Measurements from ENCODE around the gene SIL1.
"Not testable (repeated sequence)": the region's sequence is repeated elsewhere in the genome, so short reads cannot be mapped to it uniquely, and the experiment has no call there.

The SIL1 gene

DNA sequence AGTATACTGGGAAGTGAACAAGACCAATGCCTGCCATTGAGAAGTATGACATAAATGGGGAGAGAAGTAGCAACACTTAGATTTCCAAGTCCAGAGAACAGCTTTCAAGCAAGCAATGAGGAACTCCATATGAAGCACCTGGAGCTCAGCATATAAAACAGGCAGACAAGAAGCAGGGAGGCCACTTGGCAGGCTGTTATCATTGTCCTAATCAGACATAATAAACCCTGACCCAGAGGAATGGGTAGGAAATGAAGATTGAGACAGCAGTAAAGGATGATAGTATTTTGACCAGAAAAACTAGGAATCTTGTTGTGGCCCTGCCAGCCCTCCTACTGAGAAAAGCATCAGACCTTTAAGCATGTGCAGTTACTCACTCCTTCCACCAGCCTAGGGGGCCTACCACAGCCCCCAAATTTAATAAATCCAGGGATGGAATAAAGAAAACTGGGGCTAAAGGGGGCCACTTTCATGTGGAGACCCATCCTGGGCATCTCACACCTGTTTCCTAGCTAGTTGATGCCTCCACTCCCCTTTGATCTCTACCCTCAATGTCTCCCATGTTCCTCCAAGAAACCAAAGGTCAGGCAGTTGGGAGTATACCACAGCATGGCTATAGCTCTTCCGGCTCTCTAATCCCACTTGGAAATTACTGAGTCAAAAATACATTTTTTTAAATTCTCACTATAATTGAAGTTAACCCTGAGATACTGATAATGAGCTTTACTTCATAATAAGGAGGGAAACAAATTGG lies 135.1 kb downstream of the SIL1 start:
- no peak for DNase-seq

DNA sequence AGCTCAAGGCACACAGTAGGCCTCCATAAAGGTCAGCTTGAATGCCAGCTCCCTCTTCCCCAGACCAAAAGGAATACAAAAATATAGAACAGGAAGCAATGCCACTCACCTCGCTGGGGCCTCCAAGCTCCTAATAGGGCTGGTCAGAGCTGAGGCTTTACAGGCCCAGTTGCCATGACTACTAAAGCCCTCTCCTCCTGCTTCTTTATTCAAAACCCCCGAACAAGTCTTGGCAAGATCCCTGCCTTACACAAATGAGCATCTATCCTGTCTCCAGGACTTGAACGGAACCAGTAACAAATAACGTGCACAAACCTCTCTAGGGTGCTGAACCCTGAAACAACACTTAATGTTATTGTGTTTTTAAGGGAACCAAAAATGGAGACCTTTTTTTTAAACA lies 136.3 kb downstream of the SIL1 start:
- peak; percentile 20 for DNase-seq

DNA sequence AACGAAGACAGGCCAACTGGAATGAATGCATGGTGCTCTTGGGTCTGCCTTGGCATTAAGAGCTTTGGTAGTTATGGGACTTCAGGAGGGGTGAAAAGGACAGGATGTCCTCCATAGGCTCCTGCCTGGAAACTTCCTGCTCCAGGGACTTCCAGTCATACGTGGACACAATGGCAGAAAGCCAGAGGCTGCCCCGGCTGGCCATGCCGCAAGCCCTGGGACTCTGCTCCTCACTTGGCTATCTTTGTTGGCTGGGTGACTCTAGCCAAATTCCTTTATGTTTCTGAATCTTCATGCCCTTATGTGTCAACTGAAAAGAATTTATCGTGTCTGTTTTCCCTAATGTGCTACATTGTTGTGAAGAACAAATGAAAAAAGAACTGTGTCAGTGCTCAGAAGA lies 136.9 kb downstream of the SIL1 start:
- peak; percentile 86 for DNase-seq

DNA sequence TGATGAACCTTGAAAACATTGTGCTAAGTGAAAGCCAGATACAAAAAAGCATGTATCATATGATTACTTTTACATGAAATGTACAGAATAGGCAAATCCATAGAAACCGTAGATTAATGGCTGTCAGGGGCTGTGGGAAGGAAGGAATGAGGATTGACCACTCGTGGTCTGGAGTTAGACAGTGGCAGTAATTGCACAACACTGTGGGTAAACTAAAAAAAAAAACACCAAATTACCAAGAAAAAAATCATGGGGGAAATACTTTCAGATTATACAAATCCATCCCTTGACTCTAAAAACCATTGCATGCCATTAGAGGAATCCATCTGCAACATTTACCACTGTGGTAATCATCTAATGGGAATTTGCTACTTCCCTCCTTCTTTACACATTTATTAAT lies 140.0 kb downstream of the SIL1 start:
- peak; percentile 87 for DNase-seq

DNA sequence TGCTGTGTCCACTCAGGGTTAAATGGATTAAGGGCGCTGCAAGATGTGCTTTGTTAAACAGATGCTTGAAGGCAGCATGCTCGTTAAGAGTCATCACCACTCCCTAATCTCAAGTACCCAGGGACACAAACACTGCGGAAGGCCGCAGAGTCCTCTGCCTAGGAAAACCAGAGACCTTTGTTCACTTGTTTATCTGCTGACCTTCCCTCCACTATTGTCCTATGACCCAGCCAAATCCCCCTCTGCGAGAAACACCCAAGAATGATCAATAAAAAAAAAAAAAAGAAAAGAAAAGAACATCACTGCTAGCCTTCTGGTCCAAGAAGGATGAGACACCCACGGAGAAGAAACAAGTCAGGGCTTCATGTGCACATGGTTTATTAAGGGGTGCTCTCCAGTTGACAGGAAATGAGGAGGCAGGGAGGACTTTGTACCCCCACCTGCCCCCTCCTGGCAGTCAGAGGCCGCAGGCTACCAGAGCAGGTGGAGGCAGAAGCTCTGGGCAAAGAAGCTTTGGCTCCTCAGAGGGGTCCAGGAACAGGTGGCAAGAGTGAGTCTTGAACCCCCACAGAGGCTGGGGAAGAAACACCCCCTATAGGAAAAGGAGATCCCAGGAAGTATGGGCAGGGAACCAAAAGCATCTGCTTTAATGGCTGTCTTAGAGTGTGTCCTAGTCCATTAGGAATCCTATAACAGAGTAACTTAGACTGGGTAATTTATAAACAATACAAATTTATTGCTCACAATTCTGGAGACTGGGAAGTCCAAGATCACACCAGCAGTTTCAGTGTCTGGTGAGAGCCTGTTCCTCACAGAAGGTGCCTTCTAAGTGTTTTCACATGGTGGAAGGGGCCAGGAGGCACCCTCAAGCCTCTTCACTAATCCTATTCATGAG lies 140.9 kb downstream of the SIL1 start:
- not testable (repeated sequence) for DNase-seq

DNA sequence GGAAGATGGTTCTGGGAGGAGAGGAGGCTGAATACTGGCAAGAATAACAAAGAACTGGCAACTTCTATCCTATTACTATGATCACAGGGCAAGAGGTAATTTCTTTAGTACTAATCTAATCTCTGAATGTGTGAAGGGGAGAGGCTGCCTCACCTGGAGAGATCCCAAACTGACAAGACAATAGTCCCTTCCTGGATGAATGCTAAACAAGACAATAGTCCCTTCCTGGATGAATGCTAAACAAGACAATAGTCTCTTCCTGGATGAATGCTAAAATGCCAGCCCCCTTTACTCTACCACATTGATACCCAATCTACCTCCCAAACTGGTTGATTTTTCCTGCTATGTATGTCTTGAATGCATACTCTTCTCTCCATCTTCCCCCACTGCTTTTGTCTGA lies 145.2 kb downstream of the SIL1 start:
- no peak for DNase-seq

DNA sequence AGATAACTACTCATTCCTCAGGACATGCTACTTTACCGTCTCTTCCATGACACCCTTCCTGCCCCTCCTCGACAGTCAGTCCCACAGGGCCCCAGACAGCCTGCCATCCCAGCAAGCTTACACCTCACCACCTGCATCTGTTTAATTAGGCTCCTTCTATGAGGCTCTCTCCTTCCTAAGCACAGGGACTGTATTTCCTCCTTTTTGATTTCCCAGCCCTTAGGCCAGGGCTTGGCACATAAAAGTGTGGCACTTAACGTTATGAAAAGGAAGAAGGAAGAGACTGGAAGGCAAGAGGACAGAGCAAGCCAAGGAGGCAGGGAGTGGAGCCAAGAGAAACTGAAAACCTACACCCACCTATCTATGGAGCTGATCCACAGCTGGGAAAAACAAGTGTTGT lies 146.8 kb downstream of the SIL1 start:
- no peak for DNase-seq

DNA sequence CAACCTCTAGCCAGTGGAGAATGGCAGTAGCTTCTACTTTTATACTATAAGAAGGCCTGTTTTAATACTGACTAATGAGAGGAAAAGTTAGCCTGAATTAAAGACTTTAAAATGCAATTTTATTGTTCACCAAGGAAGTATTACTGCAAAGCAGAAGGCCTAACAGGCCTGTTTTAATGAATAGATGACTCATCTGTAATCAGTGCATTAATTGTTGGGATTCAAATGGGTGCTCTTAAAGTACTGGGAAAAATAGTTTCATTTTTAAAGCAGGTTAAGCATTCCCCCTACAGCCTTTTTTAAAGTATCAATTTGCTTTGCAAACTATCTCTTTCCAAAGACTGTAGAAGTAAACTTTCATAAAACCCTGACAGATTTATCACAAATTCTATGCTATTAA lies 147.7 kb downstream of the SIL1 start:
- no peak for DNase-seq

DNA sequence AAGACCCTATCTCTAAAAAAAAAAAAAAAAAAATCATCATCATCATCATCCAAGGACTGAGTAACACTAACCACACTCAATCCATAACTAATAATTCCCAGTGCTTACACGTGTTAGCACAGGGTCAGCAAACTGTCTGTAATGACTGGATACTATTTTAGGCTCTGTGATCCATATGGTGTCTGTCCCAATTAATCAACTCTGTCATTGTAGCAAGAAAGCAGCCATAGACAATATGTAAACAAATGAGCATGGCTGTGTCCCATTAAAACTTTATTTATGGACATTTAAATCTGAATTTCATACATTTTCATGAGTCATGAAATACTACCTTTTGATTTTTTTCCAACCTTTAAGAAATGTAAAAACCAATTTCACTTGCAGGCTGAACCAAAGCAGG lies 148.4 kb downstream of the SIL1 start:
- DNase-seq = no peak

DNA sequence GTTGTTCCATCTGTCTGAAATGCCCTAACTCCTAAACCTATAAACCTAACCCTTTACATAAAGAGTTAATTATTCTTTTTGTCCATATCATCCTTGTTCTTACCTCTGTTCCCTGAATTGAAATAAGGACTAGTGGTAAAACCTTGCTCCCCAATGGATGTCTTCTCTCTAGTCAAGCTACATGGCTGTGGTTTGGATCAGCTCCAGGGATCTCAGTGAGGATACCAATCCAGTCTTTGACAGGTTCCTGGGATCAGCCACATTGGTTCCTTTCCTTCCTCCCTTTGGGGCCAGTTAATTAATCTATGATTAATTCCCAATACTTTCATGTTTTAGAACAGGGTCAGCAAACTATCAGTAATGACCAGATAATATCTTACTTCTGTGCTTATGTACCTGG lies 151.6 kb downstream of the SIL1 start:
- peak; percentile 41 for DNase-seq

DNA sequence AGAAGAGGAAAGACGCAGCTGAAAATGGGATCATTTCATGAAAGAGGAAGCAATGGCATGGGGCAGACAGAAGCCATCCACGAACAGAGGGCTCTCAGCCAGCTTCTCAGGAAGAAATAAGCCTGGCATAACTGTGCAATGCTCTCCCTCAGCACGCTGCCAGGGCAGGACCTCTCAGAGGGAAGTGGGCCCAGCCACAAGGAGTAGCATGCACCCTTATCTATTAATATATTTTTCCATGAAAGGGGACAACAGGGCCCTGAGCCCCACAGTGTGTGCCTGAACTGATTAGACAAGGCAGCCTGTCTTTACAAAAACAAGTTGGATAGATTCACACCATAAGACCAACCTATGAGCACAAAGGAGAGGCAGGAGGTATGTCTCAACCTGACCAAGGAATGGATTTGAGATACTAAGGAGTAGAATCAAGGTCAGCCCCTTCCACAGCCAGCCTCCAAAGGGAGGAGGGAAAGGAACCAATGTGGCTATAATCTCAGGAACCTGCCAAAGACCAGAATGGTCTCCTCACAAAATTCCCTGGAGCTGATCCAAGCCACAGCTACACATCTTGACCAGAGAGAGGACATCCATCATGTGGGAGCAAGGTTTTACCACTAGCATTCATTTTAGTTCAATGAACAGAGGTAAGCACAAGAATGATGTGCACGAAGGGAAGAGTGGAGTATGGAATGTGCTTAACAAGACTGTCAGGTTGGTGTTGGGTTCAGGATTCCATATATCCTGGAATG lies 154.8 kb downstream of the SIL1 start:
- DNase-seq = peak; percentile 41

DNA sequence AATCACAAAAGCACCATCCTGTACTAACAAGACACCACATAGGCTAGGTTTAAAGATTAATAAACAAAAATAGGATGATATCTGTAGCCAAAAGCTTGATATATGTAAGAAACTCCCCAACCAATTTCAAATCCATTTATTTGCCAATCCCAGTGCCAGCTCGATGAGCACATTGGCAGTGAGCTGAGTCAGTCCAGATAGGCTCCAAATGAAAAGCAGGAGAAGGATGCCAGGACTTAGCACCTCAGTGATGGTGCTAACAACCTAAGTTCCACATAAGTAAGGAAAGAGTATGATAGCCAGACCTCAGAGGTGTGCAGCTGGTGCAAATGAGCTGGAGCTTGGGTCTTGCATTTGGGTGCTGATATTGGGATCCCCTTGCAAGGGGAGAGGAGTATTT lies 158.1 kb downstream of the SIL1 start:
- DNase-seq = no peak

DNA sequence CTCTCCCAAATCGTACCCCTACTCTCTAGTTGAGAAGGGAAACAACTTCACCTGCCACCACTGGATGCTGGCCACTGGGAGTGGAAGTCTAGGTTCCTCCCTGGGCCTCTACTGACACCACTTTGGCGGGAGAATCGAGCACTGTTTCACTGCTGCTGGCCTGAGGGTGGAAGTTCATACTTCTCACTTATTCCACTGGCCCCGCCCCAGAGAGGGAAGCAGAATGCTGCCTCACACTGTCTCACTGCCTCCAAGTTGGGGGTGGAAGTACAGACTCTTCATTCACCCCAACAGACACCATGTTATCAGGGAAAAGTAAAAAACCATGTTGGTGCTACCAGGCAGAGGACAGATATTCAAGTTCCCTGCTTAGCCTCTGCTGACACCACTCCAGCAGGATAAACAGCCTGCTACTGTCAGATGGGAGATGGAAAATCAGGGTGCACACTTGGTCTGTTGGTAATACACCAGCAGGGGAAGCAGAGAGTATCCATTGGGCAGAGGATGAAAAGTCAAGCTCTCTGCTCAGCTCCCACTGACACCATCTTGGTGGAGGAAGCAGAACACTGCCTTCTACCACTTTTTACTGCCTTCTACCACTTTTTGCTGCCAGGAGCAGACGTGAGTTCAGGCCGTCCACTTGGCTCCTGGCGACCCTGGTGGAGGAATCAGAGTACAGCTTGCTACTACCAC lies 159.4 kb downstream of the SIL1 start:
- DNase-seq = no peak

DNA sequence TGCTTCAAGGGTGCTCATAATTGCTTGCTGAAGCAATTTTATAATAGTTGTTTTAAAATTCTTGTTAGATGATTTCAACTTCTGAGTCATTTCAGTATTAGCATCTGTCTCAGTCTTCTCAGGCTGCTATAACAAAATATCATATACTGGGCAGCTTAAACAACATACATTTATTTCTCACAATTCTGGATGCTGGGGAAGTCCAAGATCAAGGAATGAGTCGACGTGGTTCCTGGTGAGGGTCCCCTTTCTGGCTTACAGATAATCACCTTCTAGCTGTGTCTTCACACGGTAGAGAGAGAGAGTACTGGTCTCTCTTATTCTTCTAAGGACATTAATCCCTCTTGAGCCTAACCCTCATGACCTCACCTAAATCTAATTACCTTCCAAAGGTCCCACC lies 160.4 kb downstream of the SIL1 start:
- DNase-seq = no peak

DNA sequence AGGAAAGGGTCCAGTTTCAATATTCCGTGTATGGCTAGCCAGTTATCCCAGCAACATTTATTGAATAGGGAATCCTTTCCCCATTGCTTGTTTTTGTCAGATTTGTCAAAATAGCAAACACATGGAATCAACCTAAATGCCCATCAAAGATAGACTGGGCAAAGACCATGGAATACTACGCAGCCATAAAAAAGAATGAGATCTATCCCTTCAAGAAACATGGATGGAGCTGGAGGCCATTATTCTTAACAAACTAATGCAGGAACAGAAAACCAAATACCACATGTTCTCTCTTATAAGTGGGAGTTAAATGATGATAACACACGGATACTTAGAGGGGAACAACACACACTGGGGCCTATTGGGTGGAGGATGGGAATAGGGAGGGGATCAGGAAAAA lies 161.8 kb downstream of the SIL1 start:
- not testable (repeated sequence) for DNase-seq

DNA sequence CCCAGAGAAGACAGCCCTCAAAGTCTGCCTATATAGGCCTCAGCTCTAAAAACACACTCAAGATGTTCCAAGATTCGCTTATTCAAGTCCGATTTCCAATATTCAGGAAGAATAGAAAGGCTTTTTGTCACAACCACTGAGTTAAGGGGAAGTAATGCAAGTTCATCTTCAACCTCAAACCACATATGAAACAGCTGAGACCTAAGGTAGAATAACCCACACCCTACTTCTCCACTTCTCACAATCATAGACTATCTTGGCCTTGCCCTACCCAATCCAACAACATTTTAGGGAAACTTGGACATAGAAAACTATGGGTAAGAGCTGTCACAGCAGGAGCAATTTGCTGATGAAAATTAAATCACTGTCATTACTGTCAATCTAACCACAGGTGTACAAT lies 171.0 kb downstream of the SIL1 start:
- no peak for DNase-seq

DNA sequence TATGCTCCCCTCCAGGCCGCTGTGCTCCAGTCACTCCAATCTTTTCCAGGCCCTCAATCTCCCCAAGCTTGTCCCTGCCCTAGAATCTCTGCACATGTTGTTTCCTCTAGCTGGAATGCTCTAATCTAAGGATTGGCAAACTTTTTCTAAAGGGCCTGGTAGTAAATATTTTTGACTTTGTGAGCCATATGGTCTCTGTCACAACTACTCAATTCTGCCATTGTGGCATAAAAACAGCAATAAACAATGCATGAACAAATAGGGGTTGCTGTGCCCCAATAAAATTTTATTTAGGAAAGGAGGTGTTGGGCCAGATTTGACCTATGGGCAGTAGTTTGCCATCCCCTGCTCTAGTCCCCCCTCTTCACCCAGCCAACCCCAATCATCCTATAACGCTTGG lies 172.5 kb downstream of the SIL1 start:
- DNase-seq = no peak

DNA sequence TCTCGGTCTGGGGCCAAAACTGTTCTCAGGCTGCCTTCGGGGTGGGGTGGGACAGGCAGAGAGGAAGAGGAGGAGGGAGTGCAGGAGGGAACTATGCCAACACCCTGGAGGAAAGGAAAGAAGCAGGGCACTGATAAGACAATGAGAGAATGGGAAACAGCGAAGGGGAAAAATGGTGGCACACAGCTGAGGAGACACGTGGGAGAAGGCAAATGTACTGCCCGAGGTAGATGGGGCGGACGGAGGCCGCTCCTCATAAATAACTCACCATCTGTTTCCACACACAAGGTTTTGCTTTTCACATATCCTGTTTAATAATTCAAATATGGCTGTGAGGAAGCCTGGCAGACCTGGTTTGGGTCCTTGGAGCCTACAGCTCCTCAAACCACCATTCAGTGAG lies 174.9 kb downstream of the SIL1 start:
- DNase-seq = no peak

DNA sequence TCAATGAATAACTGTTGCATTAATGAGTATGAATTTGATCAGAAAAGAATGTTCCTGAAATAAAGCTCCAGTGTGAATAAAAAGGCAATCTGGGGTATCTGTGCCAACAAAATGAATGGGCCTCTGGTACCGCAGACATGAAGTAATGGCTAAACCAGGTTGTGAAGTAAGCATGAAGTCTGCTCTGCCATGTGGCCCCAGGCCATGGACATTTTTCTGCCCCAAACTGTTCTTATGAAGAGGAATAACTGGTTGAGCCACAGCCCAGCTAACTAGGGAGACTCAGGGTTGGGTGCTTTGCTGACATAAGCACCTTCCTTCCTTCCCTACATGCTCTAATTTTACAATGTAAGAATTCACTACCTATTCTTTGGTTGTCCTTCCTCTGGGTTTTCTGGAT lies 175.6 kb downstream of the SIL1 start:
- DNase-seq = no peak

DNA sequence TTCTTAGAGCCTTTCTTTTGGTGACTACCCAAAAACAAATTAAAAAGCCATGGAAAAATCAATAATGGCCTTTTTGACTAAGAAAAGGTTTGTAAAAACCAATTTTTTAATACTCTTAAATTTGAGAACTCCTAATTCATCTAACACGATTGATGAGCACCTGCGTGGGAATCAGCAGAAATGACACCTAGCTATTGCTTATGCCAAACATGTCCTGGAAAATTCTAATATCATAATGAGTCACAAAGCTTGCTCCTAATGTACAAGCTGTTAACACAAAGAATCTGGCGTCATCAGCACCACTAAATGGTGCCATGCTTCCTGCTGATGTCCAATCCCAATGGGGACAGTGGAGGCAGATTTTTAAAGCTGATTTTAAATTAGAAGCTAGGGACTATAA lies 176.8 kb downstream of the SIL1 start:
- DNase-seq = no peak

DNA sequence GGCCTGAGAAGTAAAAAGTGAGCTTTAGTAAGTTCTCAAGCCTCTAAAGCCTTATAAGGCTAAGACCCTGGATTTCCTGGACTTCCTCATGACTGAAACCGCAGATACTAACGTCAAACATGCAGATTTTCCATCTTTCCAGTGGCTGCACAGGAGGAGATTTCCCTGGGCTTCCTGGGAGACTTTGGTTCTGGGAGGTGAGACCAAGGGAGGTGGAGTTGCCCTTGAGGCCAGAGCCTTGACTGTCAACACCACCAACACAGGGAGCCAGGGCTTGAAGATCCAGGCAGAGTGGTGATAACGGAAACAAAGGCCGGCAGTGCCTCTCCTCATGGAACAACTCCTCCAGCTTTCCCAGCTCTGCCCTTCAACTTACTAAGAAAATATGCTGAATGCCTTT lies 178.3 kb downstream of the SIL1 start:
- DNase-seq = no peak

DNA sequence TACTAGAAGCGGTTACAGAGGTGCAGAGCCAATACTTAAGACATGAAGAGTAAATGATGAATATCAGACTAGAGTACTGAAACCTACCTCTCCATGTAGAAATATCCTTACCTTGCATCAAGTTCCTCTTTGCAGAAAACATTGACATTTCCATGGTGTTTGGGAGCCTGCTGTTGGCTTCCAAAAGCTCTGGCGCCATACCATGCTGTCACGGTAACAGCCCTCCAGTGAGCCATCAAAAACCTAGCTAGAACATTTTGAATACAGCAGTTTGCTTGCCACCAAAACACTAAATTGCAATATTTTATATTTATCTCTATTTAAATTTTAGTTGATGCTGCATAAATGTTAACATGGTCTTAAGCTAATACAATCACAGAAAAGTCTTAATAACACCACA lies 179.0 kb downstream of the SIL1 start:
- DNase-seq = no peak

DNA sequence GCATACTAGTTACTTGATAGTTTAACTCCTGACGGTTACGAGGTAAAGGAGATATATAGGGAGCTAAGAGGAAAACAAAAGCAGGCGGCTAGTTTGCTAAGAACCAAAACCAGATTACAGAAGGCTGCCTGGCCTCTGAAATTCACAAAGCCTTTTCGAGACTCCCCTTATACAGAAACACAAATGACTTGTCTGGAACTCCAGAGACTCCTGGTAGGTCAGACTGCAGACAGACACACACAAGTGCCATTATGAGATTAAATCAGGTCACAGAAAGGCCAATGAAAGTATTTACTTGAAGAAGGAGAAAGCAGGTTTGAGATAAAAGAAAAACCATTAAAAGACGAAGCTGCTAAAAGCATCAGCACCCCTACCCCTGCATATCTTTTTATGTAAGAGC lies 180.5 kb downstream of the SIL1 start:
- no peak for DNase-seq
